Suprapubic skin (tissue), 4 donors: Measurements from ENCODE around the gene TMEM125.

ENCODE experiments used
- CTCF ChIP-seq, 2 donors: fragments of 200-600 bp in 1 of 2; fragments of 450-650 bp in 1 of 2; sonication (generic) in 1 of 2; IDR thresholded peaks; one replicate each; pipeline ENCODE4 v1.5.1; 2016 to 2019; ENCODE audit warnings: antibody characterized with exemption in 2 of 2, mild to moderate bottlenecking in 1 of 2, moderate library complexity in 1 of 2
- EP300 ChIP-seq: sonication (generic); formaldehyde crosslinking; IDR thresholded peaks from one replicate; pipeline ENCODE4 v1.6.1; 2017; ENCODE audit warnings: antibody characterized with exemption
- POLR2A ChIP-seq, 2 donors: fragments of 450-650 bp; IDR thresholded peaks; one replicate each; pipeline ENCODE4 v1.6.1; 2017; ENCODE audit warnings: antibody characterized with exemption in 2 of 2, mild to moderate bottlenecking in 2 of 2, moderate library complexity in 2 of 2
- POLR2AphosphoS5 ChIP-seq, 3 donors: sonication (generic); formaldehyde crosslinking; IDR thresholded peaks; one replicate each; pipeline ENCODE4 v1.6.1; 2017; ENCODE audit warnings: antibody characterized with exemption in 3 of 3

- TF ChIP-seq CTCF (IDR thresholded peaks at IDR 0.05) (no peak), POLR2AphosphoS5 (IDR thresholded peaks at IDR 0.05) (no peak), EP300 (no peak), POLR2A (IDR thresholded peaks at IDR 0.05) (no peak)
Measured at GRCh38 chr1:43319288-43319687, 49.5 kb downstream of the TMEM125 start.
